T-helper 9 cell (primary cell): ENCODE data around the gene SPATA2L.

Experiments used
- DNase-seq: peaks from one replicate; pipeline ENCODE4 v3.0.0-alpha.2; 2020
- total RNA-seq, 2 donors: gene quantifications; one replicate each; lab custom pipeline; 2026; lab: John Stamatoyannopoulos, UW

SPATA2L gene
- 14.0 to 43.2 reads per million in 2 donors for total RNA-seq

- DNase-seq, result peak; percentile 97
Measured at GRCh38 chr16:89701425-89702406, at the start of gene SPATA2L. Gene SPATA2L (minus strand): TSS chr16:89701705. CDS start chr16:89701232, 473 bp downstream.

- DNase-seq, result no peak
Measured at GRCh38 chr16:89749637-89750036, 48.1 kb upstream of the SPATA2L start.

GRCh38 chr16:89748921-89749320, 47.4 kb upstream of the SPATA2L start:
- DNase-seq, result no peak

- no peak for DNase-seq
Measured at GRCh38 chr16:89748076-89748475, 46.6 kb upstream of the SPATA2L start.

- DNase-seq, result no peak
Measured at GRCh38 chr16:89746043-89746442, 44.5 kb upstream of the SPATA2L start.

GRCh38 chr16:89744813-89745212, 43.3 kb upstream of the SPATA2L start:
- DNase-seq, result no peak

GRCh38 chr16:89742948-89743347, 41.4 kb upstream of the SPATA2L start:
- DNase-seq, result no peak

GRCh38 chr16:89741342-89742014, 40.0 kb upstream of the SPATA2L start:
- no peak for DNase-seq

- DNase-seq, result no peak
Measured at GRCh38 chr16:89739383-89739782, 37.9 kb upstream of the SPATA2L start.

GRCh38 chr16:89738538-89739317, 37.2 kb upstream of the SPATA2L start:
- no peak for DNase-seq

GRCh38 chr16:89738072-89738377, 36.5 kb upstream of the SPATA2L start:
- DNase-seq, result no peak

- peak; percentile 40 for DNase-seq
Measured at GRCh38 chr16:89737341-89738071, 36.0 kb upstream of the SPATA2L start.

GRCh38 chr16:89736554-89736953, 35.0 kb upstream of the SPATA2L start:
- no peak for DNase-seq

- DNase-seq, result no peak
Measured at GRCh38 chr16:89733792-89734191, 32.3 kb upstream of the SPATA2L start.

- no peak for DNase-seq
Measured at GRCh38 chr16:89733322-89733721, 31.8 kb upstream of the SPATA2L start.

GRCh38 chr16:89732918-89733242, 31.4 kb upstream of the SPATA2L start:
- DNase-seq, result no peak

- DNase-seq, result no peak
Measured at GRCh38 chr16:89732142-89732917, 30.8 kb upstream of the SPATA2L start.

- DNase-seq, result no peak
Measured at GRCh38 chr16:89730610-89731234, 29.2 kb upstream of the SPATA2L start.

GRCh38 chr16:89729863-89730593, 28.5 kb upstream of the SPATA2L start:
- DNase-seq, result no peak

GRCh38 chr16:89729293-89729692, 27.8 kb upstream of the SPATA2L start:
- no peak for DNase-seq
